Measurements from ENCODE around the gene ZNF286A.
A peak's percentile ranks its signal among the peaks of the same experiment; 100 is the strongest.
"Not testable (repeated sequence)": the region's sequence is repeated elsewhere in the genome, so short reads cannot be mapped to it uniquely, and the experiment has no call there.

ZNF286A gene

DNA sequence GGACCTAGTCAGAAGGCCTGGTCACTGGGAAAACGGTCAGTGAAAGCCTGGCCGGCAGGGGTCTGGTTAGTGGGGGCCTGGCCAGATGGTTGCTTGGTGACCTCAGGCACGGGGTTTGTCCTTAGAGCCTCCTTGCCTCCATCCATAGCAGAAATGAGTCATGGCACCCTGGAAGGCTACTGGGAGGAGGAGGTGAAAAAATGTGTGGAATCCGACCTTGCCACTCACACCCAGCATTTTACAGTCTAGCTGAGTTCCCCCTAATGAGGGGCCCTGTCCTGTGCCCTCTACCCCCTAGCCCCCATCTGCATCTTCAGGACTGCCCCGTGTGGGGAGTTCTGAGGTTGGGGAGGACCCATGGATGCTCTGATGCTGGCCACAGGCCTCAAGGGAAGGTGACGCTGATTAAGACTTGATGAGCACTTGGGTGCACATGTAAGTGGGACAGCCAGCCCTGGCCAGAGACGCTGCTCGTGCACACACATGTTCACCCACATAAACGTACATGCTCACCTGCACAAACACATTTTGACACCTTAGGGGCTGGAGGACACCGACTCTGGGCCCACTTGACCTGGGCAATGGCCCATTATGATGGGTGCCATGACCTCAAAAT, 33.7 kb downstream of the ZNF286A start:
- DNase-seq (ENCODE audit: low spot score); in situ Hi-C loops (cut with MboI; ENCODE audit: low sequenced_read_pairs, unreplicated experiment): not testable (repeated sequence)

DNA sequence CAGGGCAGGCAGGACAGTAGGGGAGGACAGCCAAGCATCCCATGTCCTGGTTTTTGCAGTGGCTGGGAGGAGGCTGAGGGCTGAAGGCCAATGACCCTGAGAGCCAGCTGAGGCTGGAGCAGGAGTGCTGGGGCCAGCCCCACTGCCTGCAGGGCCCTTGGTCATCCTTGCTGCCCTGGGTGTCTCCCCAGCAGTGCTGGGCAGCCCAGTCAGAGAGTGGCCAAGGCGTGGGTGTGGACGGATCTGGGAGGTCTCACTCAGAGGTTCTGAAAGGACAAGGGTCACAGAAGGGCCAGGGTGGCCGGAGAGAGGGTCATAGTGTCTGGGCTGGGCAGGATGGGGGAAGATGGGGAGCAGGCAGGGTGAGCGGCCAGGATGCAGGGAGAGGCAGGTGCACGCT, 37.0 kb downstream of the ZNF286A start:
- DNase-seq (ENCODE audit: low spot score); in situ Hi-C loops (cut with MboI; ENCODE audit: low sequenced_read_pairs, unreplicated experiment): not testable (repeated sequence)

DNA sequence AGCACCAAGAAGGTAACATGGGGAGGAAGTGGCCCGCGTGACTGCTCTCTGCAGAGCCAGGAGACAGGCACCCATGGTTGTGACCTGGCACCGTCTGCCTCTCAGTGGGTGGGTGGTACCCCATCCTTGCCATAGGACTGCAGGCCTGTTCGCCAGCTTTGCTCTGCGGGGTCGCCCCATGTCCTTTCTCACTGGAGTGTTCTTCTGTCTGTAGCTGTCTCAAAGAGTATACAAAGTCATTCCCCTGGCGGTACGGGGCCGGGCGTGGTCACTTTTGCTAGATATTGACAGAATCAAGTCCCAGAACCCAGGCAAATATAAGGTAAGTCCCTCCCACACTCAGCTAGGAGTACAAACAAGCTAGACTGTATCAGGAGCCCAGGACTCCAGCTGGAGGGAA, 38.5 kb downstream of the ZNF286A start:
- DNase-seq (ENCODE audit: low spot score) = peak; percentile 4
- TF ChIP-seq, protein P1, sequence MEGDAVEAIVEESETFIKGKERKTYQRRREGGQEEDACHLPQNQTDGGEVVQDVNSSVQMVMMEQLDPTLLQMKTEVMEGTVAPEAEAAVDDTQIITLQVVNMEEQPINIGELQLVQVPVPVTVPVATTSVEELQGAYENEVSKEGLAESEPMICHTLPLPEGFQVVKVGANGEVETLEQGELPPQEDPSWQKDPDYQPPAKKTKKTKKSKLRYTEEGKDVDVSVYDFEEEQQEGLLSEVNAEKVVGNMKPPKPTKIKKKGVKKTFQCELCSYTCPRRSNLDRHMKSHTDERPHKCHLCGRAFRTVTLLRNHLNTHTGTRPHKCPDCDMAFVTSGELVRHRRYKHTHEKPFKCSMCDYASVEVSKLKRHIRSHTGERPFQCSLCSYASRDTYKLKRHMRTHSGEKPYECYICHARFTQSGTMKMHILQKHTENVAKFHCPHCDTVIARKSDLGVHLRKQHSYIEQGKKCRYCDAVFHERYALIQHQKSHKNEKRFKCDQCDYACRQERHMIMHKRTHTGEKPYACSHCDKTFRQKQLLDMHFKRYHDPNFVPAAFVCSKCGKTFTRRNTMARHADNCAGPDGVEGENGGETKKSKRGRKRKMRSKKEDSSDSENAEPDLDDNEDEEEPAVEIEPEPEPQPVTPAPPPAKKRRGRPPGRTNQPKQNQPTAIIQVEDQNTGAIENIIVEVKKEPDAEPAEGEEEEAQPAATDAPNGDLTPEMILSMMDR (IDR thresholded peaks at IDR 0.05; ENCODE audit: borderline replicate concordance, control extremely low read depth, extremely low read depth, insufficient read depth, missing control alignments) = no peak
- in situ Hi-C loops (cut with MboI; ENCODE audit: low sequenced_read_pairs, unreplicated experiment) = no loop called here

DNA sequence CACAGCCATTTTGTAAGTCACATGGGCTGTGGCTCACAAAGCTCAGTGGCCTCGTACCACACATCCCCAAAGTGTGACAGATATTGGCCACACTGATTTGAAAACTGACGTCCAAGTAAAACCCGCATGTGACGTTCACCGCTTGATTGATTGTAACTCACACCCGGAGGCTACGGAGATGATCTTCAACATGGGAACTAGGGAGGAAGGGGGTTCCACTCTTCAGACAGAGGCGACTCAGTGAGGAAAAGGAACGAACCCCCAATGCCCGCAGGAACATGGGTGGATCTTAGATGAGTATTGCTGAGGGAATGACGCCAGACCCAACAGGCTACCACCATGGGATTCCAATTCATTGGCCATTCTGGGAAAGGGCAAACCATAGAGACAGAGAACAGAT, 39.7 kb downstream of the ZNF286A start:
- peak; percentile 2 for DNase-seq (ENCODE audit: low spot score)
- in situ Hi-C loops (cut with MboI; ENCODE audit: low sequenced_read_pairs, unreplicated experiment) = not testable (repeated sequence)

DNA sequence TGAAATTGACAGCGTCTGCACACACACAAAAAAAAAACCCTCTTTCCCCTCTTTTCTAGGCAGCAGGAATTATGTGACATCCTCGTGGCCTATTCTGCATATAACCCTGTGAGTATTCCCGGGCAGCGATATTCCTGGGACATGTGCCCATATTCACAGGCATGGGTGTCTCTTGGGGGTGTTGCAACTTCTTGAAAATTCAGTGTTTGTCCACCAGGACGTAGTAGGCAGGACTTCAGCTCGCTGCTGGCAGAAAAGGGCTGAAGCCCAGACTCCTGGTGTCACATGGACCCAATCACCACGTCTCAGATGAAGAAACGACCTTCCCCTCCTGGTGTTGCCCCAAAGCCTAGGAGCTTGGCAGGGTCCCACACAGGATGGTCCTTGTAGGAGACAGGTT, 40.5 kb downstream of the ZNF286A start:
- in situ Hi-C loops (cut with MboI; ENCODE audit: low sequenced_read_pairs, unreplicated experiment) = not testable (repeated sequence)
- peak; percentile 1 for DNase-seq (ENCODE audit: low spot score)

DNA sequence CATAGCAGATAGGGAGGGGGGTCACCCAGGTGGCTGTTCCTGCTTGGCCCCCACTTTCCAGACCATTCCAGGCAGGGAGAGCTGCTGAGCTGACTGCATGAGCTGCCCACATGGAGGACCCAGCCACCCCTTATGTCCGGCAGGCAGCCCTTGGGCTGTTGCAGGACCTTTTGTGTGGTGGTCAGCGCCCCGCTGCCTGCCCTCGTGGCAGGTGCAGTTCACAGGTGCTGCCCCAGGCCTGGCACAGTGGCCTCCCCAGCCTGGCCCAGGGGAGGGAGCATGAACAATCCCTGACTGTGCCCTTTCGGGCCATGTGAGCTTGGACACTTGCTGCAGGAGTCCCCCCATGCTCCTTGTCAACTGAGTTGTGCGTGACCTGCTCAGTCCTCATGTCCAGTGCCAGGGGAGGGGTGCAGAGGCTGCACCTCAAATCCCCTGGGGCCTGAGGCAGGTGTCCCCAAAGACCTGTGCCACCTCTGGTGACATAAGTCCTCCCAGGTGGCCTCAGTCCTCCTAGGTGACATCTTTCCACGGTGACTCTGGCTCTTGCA, 41.1 kb downstream of the ZNF286A start:
- peak; percentile 18 for DNase-seq (ENCODE audit: low spot score)
- TF ChIP-seq, protein P1 (IDR thresholded peaks at IDR 0.05; ENCODE audit: borderline replicate concordance, control extremely low read depth, extremely low read depth, insufficient read depth, missing control alignments) = no peak
- in situ Hi-C loops (cut with MboI; ENCODE audit: low sequenced_read_pairs, unreplicated experiment) = no loop called here

DNA sequence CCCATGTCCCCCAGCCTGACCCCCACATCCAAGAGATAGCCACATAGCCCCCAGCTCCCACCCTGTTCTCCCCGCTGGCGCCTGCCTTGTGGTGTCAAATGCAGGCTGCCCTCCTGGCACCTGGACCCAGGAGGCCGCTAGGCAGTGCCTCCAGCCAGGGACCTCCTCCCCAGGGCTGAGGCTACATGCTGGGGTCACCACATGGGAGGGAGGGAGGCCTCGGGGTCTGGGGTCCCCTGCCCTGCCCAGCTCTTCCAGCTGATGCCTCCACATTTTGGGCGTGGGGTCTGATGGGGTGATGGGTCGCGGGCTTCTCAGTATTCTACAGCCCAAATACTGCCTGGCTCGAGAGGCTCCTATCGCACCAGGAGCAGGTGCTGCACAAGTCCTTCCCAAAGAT, 42.1 kb downstream of the ZNF286A start:
- TF ChIP-seq, protein P1 (IDR thresholded peaks at IDR 0.05; ENCODE audit: borderline replicate concordance, control extremely low read depth, extremely low read depth, insufficient read depth, missing control alignments) = no peak
- in situ Hi-C loops (cut with MboI; ENCODE audit: low sequenced_read_pairs, unreplicated experiment) = no loop called here

DNA sequence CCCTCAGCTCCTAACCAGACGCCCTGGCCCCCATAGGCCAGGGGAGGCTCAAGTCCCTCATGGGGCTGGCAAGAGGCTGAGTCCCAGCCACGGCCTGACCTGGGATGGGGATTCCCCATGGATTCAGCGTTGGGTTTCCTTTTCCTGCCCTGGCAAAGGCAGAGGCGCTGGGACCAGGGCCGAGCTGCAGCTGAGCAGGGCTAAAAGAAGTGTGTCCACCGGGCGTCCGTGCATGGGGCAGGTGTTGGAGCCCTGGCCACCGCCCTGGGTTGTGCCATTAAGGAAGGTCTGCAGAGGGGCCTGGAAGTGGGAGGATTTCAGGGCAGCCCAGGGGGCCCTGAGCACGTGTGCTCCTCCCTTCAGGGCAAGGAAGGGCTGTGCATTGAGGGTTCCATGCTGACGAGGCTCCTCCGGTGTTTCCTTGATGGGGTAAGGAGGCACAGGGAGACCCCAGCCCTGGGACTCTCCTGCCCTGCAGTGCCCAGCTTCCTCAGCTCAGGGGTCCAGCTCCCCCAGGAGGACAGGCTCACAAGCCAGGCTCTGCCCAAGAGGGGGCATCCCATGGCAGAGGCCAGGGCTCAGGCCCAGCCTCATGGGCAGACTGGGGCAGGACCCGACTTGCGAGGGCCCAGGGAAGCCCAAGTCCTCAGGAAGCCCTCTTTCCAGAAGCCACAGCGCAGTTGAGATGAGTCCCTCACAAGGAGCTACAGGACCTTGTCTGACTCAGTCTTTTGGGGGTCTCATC, 42.7 kb downstream of the ZNF286A start:
- TF ChIP-seq, protein P1 (IDR thresholded peaks at IDR 0.05; ENCODE audit: borderline replicate concordance, control extremely low read depth, extremely low read depth, insufficient read depth, missing control alignments) = no peak
- in situ Hi-C loops (cut with MboI; ENCODE audit: low sequenced_read_pairs, unreplicated experiment) = no loop called here
- DNase-seq (ENCODE audit: low spot score) = peak; percentile 15

More for the DNA sequence above, 42.1 kb downstream of the ZNF286A start:
- no peak for DNase-seq (ENCODE audit: low spot score)
